WTC11 (cell line): ENCODE data around the gene SLC24A1. TPM values are rescaled to one million over a fixed set of nuclear protein-coding genes. Genes with fewer than 3 reads are reported as not detected.
A peak's percentile ranks its signal among the peaks of the same experiment; 100 is the strongest.

Experiments
- ATAC-seq: fragments of 200-7000 bp; cut with Tn5 transposase; 2 replicates; pipeline ENCODE4 v1.10.0; 2021; ENCODE audit warnings: mild to moderate bottlenecking, moderate library complexity
- CTCF ChIA-PET: fragments of 300-600 bp; sonication (Branson Sonifier 250); formaldehyde crosslinking; loops from one replicate; lab custom pipeline; 2021; ENCODE audit warnings: antibody characterized with exemption; lab: Charles Lee
- POLR2A ChIA-PET: fragments of 350-600 bp; sonication (Branson Sonifier 250); formaldehyde crosslinking; loops from one replicate; lab custom pipeline; 2021; ENCODE audit warnings: antibody characterized with exemption; lab: Charles Lee
- DNase-seq: peaks from one replicate; pipeline ENCODE4 v3.0.0; 2021; ENCODE audit warnings: low spot score
- H3K27ac Mint-ChIP-seq: 2 replicates; pipeline ENCODE4 v1.8.0; 2021; ENCODE audit warnings: mixed read lengths
- H3K27me3 Mint-ChIP-seq: 2 replicates; pipeline ENCODE4 v1.8.0; 2021; ENCODE audit warnings: low read depth, mild to moderate bottlenecking, moderate library complexity, mixed read lengths
- H3K36me3 Mint-ChIP-seq: 2 replicates; pipeline ENCODE4 v1.8.0; 2021; ENCODE audit warnings: mixed read lengths
- H3K4me1 Mint-ChIP-seq: 2 replicates; pipeline ENCODE4 v1.8.0; 2022; ENCODE audit warnings: mixed read lengths
- H3K4me3 Mint-ChIP-seq: 2 replicates; pipeline ENCODE4 v1.8.0; 2021; ENCODE audit warnings: mild to moderate bottlenecking, moderate library complexity, mixed read lengths
- H3K9me3 Mint-ChIP-seq: 2 replicates; pipeline ENCODE4 v1.8.0; 2021; ENCODE audit warnings: mixed read lengths
- ARID4B ChIP-seq: sonication (generic); formaldehyde crosslinking; IDR thresholded peaks from 2 replicates; pipeline ENCODE4 v1.8.0; 2023; ENCODE audit warnings: missing genetic modification reagents, mild to moderate bottlenecking, borderline replicate concordance
- ATF1 ChIP-seq: sonication (generic); formaldehyde crosslinking; IDR thresholded peaks from 2 replicates; pipeline ENCODE4 v1.8.1; 2023; ENCODE audit warnings: mild to moderate bottlenecking, moderate library complexity, missing genetic modification reagents
- ELF4 ChIP-seq: sonication (generic); formaldehyde crosslinking; IDR thresholded peaks from 2 replicates; pipeline ENCODE4 v1.8.1; 2022; ENCODE audit warnings: low read depth, mild to moderate bottlenecking, moderate library complexity, missing genetic modification reagents
- ERG ChIP-seq: fragments of 250-450 bp; sonication (Bioruptor Pico); IDR thresholded peaks from 2 replicates; pipeline ENCODE4 v1.8.0; 2021; ENCODE audit warnings: mild to moderate bottlenecking
- ESRRA ChIP-seq: sonication (generic); formaldehyde crosslinking; IDR thresholded peaks from 2 replicates; pipeline ENCODE4 v1.8.1; 2022; ENCODE audit warnings: mild to moderate bottlenecking, missing genetic modification reagents, borderline replicate concordance
- JUN ChIP-seq: sonication (generic); formaldehyde crosslinking; IDR thresholded peaks from 2 replicates; pipeline ENCODE4 v1.8.0; 2023; ENCODE audit warnings: mild to moderate bottlenecking, missing genetic modification reagents
- MYBL2 ChIP-seq: sonication (generic); formaldehyde crosslinking; IDR thresholded peaks from 2 replicates; pipeline ENCODE4 v1.8.1; 2023; ENCODE audit warnings: mild to moderate bottlenecking, moderate library complexity, missing genetic modification reagents
- NFATC4 ChIP-seq: fragments of 250-450 bp; sonication (Bioruptor Pico); IDR thresholded peaks from 2 replicates; pipeline ENCODE4 v1.9.0; 2021; ENCODE audit warnings: mild to moderate bottlenecking
- NFE2L1 ChIP-seq: sonication (generic); formaldehyde crosslinking; IDR thresholded peaks from 2 replicates; pipeline ENCODE4 v1.8.1; 2023; ENCODE audit warnings: missing genetic modification reagents
- SOX15 ChIP-seq: fragments of 250-450 bp; sonication (Bioruptor Pico); IDR thresholded peaks from 2 replicates; pipeline ENCODE4 v1.9.0; 2021; ENCODE audit warnings: mild to moderate bottlenecking
- USF2 ChIP-seq: sonication (generic); formaldehyde crosslinking; IDR thresholded peaks from 2 replicates; pipeline ENCODE4 v1.8.1; 2023; ENCODE audit warnings: mild to moderate bottlenecking, missing genetic modification reagents, moderate library complexity
- total RNA-seq: library from RNA; stranded (reverse); gene quantifications from 3 replicates; pipeline ENCODE4 v1.2.3, GENCODE V29; 2021
- TF ChIP-seq, protein P1 (sequence below): fragments of 250-450 bp; sonication (Bioruptor Pico); IDR thresholded peaks from 2 replicates; pipeline ENCODE4 v2.1.2; 2022; ENCODE audit warnings: mild to moderate bottlenecking, moderate library complexity
- TF ChIP-seq, protein P2 (sequence below): sonication (generic); formaldehyde crosslinking; IDR thresholded peaks from 2 replicates; pipeline ENCODE4 v1.8.0; 2023; ENCODE audit warnings: missing genetic modification reagents
- TF ChIP-seq, protein P3 (sequence below): sonication (generic); formaldehyde crosslinking; IDR thresholded peaks from 2 replicates; pipeline ENCODE4 v1.8.1; 2022; ENCODE audit warnings: mild to moderate bottlenecking, missing genetic modification reagents, moderate library complexity, borderline replicate concordance
- TF ChIP-seq, protein P4 (sequence below): fragments of 250-450 bp; sonication (Bioruptor Pico); IDR thresholded peaks from 2 replicates; pipeline ENCODE4 v1.9.0; 2021; ENCODE audit warnings: mild to moderate bottlenecking

The SLC24A1 gene
- total RNA-seq, 1 experiment from 2014 or later, result 7.0 TPM

DNA sequence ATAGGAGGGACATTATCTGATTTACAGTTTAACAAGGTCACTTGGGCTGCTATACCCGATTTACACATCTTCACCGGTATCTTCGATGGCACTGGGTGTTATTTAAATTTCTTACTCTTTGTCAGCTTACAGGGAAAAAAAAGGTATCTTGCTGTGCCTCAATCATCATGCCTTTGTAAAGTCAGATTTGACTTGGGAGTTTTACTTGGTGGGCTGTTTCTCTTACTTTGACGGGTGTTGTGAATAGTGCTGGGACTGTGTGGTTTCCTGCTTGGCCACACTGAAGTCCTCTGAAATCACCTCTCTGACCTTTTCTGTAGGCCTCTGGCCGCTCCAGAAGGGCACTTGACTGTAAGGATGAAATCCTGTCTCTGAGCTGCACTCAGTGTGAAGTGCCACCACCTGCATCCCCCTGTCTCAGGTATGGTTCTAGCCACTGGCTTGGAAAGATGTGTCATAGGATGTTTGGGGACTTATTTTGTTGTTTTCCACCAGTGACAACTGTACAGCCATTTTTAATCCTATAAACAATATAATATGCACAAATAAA, 3.1 kb upstream of the SLC24A1 start:
- Mint-ChIP-seq H3K27ac (peak overlapping the region; percentile 51), H3K4me1 (peaks cover 10% of the 10 kb centered on the region), H3K4me3 (no peak overlapping the region), H3K9me3 (peaks cover 13% of the 10 kb centered on the region), H3K36me3 (no peaks in the 10 kb centered on the region), H3K27me3 (no peaks in the 10 kb centered on the region)
- POLR2A ChIA-PET, result no interaction called here
- CTCF ChIA-PET, result no interaction called here
- ATAC-seq (peak; percentile 76), DNase-seq (no peak)
- TF ChIP-seq ELF4 (CRISPR knock-in tag), result no peak
- TF ChIP-seq, protein P1, sequence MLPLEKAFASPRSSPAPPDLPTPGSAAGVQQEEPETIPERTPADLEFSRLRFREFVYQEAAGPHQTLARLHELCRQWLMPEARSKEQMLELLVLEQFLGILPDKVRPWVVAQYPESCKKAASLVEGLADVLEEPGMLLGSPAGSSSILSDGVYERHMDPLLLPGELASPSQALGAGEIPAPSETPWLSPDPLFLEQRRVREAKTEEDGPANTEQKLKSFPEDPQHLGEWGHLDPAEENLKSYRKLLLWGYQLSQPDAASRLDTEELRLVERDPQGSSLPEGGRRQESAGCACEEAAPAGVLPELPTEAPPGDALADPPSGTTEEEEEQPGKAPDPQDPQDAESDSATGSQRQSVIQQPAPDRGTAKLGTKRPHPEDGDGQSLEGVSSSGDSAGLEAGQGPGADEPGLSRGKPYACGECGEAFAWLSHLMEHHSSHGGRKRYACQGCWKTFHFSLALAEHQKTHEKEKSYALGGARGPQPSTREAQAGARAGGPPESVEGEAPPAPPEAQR (CRISPR knock-in tag), result no peak
- no peak for TF ChIP-seq ATF1 (CRISPR knock-in tag)
- TF ChIP-seq ERG (CRISPR knock-in tag), result no peak
- TF ChIP-seq, protein P2, sequence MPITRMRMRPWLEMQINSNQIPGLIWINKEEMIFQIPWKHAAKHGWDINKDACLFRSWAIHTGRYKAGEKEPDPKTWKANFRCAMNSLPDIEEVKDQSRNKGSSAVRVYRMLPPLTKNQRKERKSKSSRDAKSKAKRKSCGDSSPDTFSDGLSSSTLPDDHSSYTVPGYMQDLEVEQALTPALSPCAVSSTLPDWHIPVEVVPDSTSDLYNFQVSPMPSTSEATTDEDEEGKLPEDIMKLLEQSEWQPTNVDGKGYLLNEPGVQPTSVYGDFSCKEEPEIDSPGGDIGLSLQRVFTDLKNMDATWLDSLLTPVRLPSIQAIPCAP (CRISPR knock-in tag), result no peak
- TF ChIP-seq USF2 (CRISPR knock-in tag), result no peak
- no peak for TF ChIP-seq NFATC4 (CRISPR knock-in tag)
- no peak for TF ChIP-seq NFE2L1 (CRISPR knock-in tag)
- TF ChIP-seq MYBL2 (CRISPR knock-in tag), result no peak
- no peak for TF ChIP-seq JUN
- TF ChIP-seq, protein P3, sequence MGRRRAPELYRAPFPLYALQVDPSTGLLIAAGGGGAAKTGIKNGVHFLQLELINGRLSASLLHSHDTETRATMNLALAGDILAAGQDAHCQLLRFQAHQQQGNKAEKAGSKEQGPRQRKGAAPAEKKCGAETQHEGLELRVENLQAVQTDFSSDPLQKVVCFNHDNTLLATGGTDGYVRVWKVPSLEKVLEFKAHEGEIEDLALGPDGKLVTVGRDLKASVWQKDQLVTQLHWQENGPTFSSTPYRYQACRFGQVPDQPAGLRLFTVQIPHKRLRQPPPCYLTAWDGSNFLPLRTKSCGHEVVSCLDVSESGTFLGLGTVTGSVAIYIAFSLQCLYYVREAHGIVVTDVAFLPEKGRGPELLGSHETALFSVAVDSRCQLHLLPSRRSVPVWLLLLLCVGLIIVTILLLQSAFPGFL, result no peak
- no peak for TF ChIP-seq ARID4B (CRISPR knock-in tag)
- TF ChIP-seq, protein P4, sequence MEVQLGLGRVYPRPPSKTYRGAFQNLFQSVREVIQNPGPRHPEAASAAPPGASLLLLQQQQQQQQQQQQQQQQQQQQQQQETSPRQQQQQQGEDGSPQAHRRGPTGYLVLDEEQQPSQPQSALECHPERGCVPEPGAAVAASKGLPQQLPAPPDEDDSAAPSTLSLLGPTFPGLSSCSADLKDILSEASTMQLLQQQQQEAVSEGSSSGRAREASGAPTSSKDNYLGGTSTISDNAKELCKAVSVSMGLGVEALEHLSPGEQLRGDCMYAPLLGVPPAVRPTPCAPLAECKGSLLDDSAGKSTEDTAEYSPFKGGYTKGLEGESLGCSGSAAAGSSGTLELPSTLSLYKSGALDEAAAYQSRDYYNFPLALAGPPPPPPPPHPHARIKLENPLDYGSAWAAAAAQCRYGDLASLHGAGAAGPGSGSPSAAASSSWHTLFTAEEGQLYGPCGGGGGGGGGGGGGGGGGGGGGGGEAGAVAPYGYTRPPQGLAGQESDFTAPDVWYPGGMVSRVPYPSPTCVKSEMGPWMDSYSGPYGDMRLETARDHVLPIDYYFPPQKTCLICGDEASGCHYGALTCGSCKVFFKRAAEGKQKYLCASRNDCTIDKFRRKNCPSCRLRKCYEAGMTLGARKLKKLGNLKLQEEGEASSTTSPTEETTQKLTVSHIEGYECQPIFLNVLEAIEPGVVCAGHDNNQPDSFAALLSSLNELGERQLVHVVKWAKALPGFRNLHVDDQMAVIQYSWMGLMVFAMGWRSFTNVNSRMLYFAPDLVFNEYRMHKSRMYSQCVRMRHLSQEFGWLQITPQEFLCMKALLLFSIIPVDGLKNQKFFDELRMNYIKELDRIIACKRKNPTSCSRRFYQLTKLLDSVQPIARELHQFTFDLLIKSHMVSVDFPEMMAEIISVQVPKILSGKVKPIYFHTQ, result no peak
- TF ChIP-seq SOX15 (CRISPR knock-in tag), result no peak
- no peak for TF ChIP-seq ESRRA
